Stimulated activated CD8-positive, alpha-beta memory T cell treated with anti-CD3 and anti-CD28 coated beads, Interleukin-4, amount 100 ng/mL, for 4 hours (primary cell): ENCODE results near the gene MAT2B.
"Not testable (repeated sequence)": the region's sequence is repeated elsewhere in the genome, so short reads cannot be mapped to it uniquely, and the experiment has no call there.

ENCODE experiments used
- DNase-seq, 2 donors: peaks; one replicate each; pipeline ENCODE4 v3.0.0-alpha.2; 2020; ENCODE audit warnings: low read depth in 2 of 2, low spot score in 1 of 2

MAT2B gene

GRCh38 chr5:163503106-163504078, 2.0 kb upstream of the MAT2B start:
- no peak for DNase-seq

- no peak for DNase-seq
Measured at GRCh38 chr5:163504079-163504931, 1.1 kb upstream of the MAT2B start.

- DNase-seq = no peak
Measured at GRCh38 chr5:163505049-163505367, 411 bp upstream of the MAT2B start.

- DNase-seq = no peak
Measured at GRCh38 chr5:163506095-163506457, 657 bp downstream of the MAT2B start.

- DNase-seq = no peak
Measured at GRCh38 chr5:163506726-163507125, 1.3 kb downstream of the MAT2B start.

GRCh38 chr5:163508753-163509152, 3.3 kb downstream of the MAT2B start:
- DNase-seq = no peak

- no peak for DNase-seq
Measured at GRCh38 chr5:163509291-163509951, 4.0 kb downstream of the MAT2B start.

GRCh38 chr5:163512526-163512925, 7.1 kb downstream of the MAT2B start:
- DNase-seq = no peak

- DNase-seq = no peak
Measured at GRCh38 chr5:163525096-163525495, 19.7 kb downstream of the MAT2B start.

GRCh38 chr5:163529698-163530097, 24.3 kb downstream of the MAT2B start:
- DNase-seq = no peak

GRCh38 chr5:163531272-163531671, 25.9 kb downstream of the MAT2B start:
- no peak for DNase-seq

- DNase-seq = no peak
Measured at GRCh38 chr5:163532171-163533084, 27.0 kb downstream of the MAT2B start.

GRCh38 chr5:163533223-163533622, 27.8 kb downstream of the MAT2B start:
- DNase-seq = no peak

GRCh38 chr5:163534492-163535094, 29.2 kb downstream of the MAT2B start:
- DNase-seq = no peak

- DNase-seq = no peak
Measured at GRCh38 chr5:163535290-163535689, 29.9 kb downstream of the MAT2B start.

- DNase-seq = not testable (repeated sequence)
Measured at GRCh38 chr5:163536442-163536841, 31.0 kb downstream of the MAT2B start.

- no peak for DNase-seq
Measured at GRCh38 chr5:163540696-163541095, 35.3 kb downstream of the MAT2B start.

- no peak for DNase-seq
Measured at GRCh38 chr5:163542771-163543170, 37.4 kb downstream of the MAT2B start.

GRCh38 chr5:163544041-163544440, 38.6 kb downstream of the MAT2B start:
- DNase-seq = no peak

- no peak for DNase-seq
Measured at GRCh38 chr5:163544836-163545235, 39.4 kb downstream of the MAT2B start.
